DND-41 (cell line): Measurements from ENCODE around the gene LRRC39.
"Not testable (repeated sequence)": the region's sequence is repeated elsewhere in the genome, so short reads cannot be mapped to it uniquely, and the experiment has no call there.

Experiments used
- ATAC-seq: fragments of 200-7000 bp; cut with Tn5 transposase; 3 replicates; pipeline ENCODE4 v1.9.1; 2021; ENCODE audit warnings: low read depth; ENCODE audit not compliant: insufficient read depth
- DNase-seq: peaks from one replicate; pipeline ENCODE4 v3.0.0-alpha.2; 2020
- H2AFZ ChIP-seq: 2 replicates; pipeline ENCODE4 v1.6.0; 2012; ENCODE audit warnings: low read depth, low read length
- H3K27ac ChIP-seq: 2 replicates; pipeline ENCODE4 v1.5.1; 2012; ENCODE audit warnings: low read length, inconsistent platforms
- H3K27me3 ChIP-seq: fragments of 200-600 bp; sonication (generic); 2 replicates; pipeline ENCODE4 v1.6.0; 2012; ENCODE audit warnings: low read length, mild to moderate bottlenecking, inconsistent platforms; ENCODE audit not compliant: insufficient read depth, poor library complexity
- H3K36me3 ChIP-seq: 2 replicates; pipeline ENCODE4 v1.5.1; 2012; ENCODE audit warnings: low read length, inconsistent platforms; ENCODE audit not compliant: insufficient read depth
- H3K4me1 ChIP-seq: 2 replicates; pipeline ENCODE4 v1.5.1; 2012; ENCODE audit warnings: mild to moderate bottlenecking, low read length; ENCODE audit not compliant: insufficient read depth
- H3K4me2 ChIP-seq: 2 replicates; pipeline ENCODE4 v1.6.0; 2012; ENCODE audit warnings: mild to moderate bottlenecking, moderate library complexity, low read length, inconsistent platforms; ENCODE audit not compliant: insufficient read depth
- H3K4me3 ChIP-seq, 2 experiments: fragments of 200-600 bp in 1 of 2; shearing (Covaris generic) in 1 of 2; 2 replicates each; pipeline ENCODE4 v1.5.1; 2012 to 2016; ENCODE audit warnings: inconsistent platforms in 2 of 2, low read length in 2 of 2, mild to moderate bottlenecking in 2 of 2, low read depth in 1 of 2, moderate library complexity in 1 of 2
- H3K79me2 ChIP-seq: 2 replicates; pipeline ENCODE4 v1.6.0; 2012; ENCODE audit warnings: low read length, inconsistent platforms; ENCODE audit not compliant: insufficient read depth
- H3K9ac ChIP-seq: 2 replicates; pipeline ENCODE4 v1.6.0; 2012; ENCODE audit warnings: low read depth, mild to moderate bottlenecking, inconsistent platforms, low read length, moderate library complexity
- H3K9me3 ChIP-seq: 2 replicates; pipeline ENCODE4 v1.5.1; 2012; ENCODE audit warnings: low read length, moderate library complexity, mild to moderate bottlenecking, inconsistent platforms; ENCODE audit not compliant: insufficient read depth, severe bottlenecking
- H4K20me1 ChIP-seq: 2 replicates; pipeline ENCODE4 v1.6.0; 2012; ENCODE audit warnings: low read length; ENCODE audit not compliant: insufficient read depth
- EZH2 ChIP-seq: IDR thresholded peaks from 3 replicates; pipeline ENCODE4 v1.6.1; 2012; ENCODE audit warnings: borderline replicate concordance, low read depth, mild to moderate bottlenecking, moderate library complexity, low read length, inconsistent platforms; ENCODE audit not compliant: severe bottlenecking
- TF ChIP-seq, protein P1 (sequence below): IDR thresholded peaks from 2 replicates; pipeline ENCODE4 v1.5.1; 2012; ENCODE audit warnings: borderline replicate concordance, low read length, moderate library complexity, mild to moderate bottlenecking; ENCODE audit not compliant: poor library complexity, severe bottlenecking; ENCODE audit errors: extremely low read depth

Gene LRRC39

GRCh38 chr1:100205103-100205502, 27.0 kb upstream of the LRRC39 start:
- not testable (repeated sequence) for DNase-seq, H3K27ac ChIP-seq, ATAC-seq, H3K4me3 ChIP-seq, H3K4me2 ChIP-seq, H3K27me3 ChIP-seq, H3K9ac ChIP-seq, H3K9me3 ChIP-seq, H4K20me1 ChIP-seq, H3K79me2 ChIP-seq, H2AFZ ChIP-seq, H3K4me1 ChIP-seq
- H3K36me3 ChIP-seq, result peaks cover 56% of the 10 kb centered on the region

- H3K4me1 ChIP-seq, ATAC-seq, H3K27ac ChIP-seq, H4K20me1 ChIP-seq, H2AFZ ChIP-seq, DNase-seq, H3K4me3 ChIP-seq, H3K9ac ChIP-seq, H3K4me2 ChIP-seq, H3K9me3 ChIP-seq, H3K27me3 ChIP-seq, H3K79me2 ChIP-seq: not testable (repeated sequence)
- peaks cover 52% of the 10 kb centered on the region for H3K36me3 ChIP-seq
Measured at GRCh38 chr1:100202703-100203102, 24.6 kb upstream of the LRRC39 start.

- DNase-seq, H3K27ac ChIP-seq, H3K4me2 ChIP-seq, H3K27me3 ChIP-seq, H3K9ac ChIP-seq, H3K4me3 ChIP-seq, ATAC-seq, H2AFZ ChIP-seq, H3K9me3 ChIP-seq, H4K20me1 ChIP-seq, H3K79me2 ChIP-seq, H3K4me1 ChIP-seq: not testable (repeated sequence)
- H3K36me3 ChIP-seq, result peaks cover 51% of the 10 kb centered on the region
Measured at GRCh38 chr1:100200060-100200459, 22.0 kb upstream of the LRRC39 start.

DNA sequence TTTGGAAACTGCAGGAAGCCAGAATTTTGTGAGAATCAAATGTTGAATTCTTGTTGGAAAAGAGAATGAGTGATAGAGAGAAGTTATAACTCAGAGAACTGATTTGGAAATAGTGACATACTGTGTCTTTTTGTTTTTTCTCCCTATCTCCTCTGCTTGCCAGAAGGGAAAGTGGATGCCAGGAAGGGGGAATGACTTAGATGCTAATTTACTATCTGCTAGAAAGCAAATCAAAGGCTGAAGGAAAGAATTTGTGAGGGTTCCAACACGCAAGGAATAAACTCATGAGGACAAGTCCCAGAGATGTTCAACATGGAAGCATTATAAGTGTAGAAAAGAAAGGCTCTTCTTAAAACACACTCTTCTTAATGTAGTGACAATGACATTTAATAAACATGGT, 20.5 kb upstream of the LRRC39 start:
- Histone ChIP-seq H3K27ac (no peak overlapping the region), H4K20me1 (no peaks in the 10 kb centered on the region), H3K27me3 (no peaks in the 10 kb centered on the region), H3K36me3 (peaks cover 51% of the 10 kb centered on the region), H3K4me3 (no peak overlapping the region), H3K79me2 (no peaks in the 10 kb centered on the region), H3K4me2 (no peak overlapping the region), H3K9me3 (no peaks in the 10 kb centered on the region), H3K9ac (no peak overlapping the region), H2AFZ (no peak overlapping the region), H3K4me1 (no peaks in the 10 kb centered on the region)
- TF ChIP-seq, protein P1, sequence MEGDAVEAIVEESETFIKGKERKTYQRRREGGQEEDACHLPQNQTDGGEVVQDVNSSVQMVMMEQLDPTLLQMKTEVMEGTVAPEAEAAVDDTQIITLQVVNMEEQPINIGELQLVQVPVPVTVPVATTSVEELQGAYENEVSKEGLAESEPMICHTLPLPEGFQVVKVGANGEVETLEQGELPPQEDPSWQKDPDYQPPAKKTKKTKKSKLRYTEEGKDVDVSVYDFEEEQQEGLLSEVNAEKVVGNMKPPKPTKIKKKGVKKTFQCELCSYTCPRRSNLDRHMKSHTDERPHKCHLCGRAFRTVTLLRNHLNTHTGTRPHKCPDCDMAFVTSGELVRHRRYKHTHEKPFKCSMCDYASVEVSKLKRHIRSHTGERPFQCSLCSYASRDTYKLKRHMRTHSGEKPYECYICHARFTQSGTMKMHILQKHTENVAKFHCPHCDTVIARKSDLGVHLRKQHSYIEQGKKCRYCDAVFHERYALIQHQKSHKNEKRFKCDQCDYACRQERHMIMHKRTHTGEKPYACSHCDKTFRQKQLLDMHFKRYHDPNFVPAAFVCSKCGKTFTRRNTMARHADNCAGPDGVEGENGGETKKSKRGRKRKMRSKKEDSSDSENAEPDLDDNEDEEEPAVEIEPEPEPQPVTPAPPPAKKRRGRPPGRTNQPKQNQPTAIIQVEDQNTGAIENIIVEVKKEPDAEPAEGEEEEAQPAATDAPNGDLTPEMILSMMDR, result no peak
- no peak for TF ChIP-seq EZH2
- no peak for ATAC-seq
- no peak for DNase-seq

GRCh38 chr1:100188617-100189016, 10.6 kb upstream of the LRRC39 start:
- no peaks in the 10 kb centered on the region for H3K9me3 ChIP-seq

More at GRCh38 chr1:100188617-100189016, 10.6 kb upstream of the LRRC39 start:
- Histone ChIP-seq H3K27ac (no peak overlapping the region), H2AFZ (no peak overlapping the region), H4K20me1 (no peaks in the 10 kb centered on the region), H3K79me2 (no peaks in the 10 kb centered on the region), H3K4me3 (no peak overlapping the region), H3K9ac (no peak overlapping the region), H3K27me3 (no peaks in the 10 kb centered on the region), H3K4me2 (no peak overlapping the region), H3K36me3 (peaks cover 6% of the 10 kb centered on the region; the same call in 1 of the 2 replicates), H3K4me1 (no peaks in the 10 kb centered on the region)
- ATAC-seq, result no peak
- DNase-seq, result no peak
- TF ChIP-seq EZH2, result no peak
- TF ChIP-seq, protein P1, result no peak
